ENCODE measurements around the gene INSYN2B. TPM values are rescaled to one million over a fixed set of nuclear protein-coding genes. Genes with fewer than 3 reads are reported as not detected.

The INSYN2B gene
- total RNA-seq (under 1 TPM in 3 of 4 donors, not detected in 1; under 0.01 to 0.27 (median 0.16) TPM), polyA plus RNA-seq (under 1 TPM in 1 of 3 donors, not detected in 2; 0.03 TPM)

DNA sequence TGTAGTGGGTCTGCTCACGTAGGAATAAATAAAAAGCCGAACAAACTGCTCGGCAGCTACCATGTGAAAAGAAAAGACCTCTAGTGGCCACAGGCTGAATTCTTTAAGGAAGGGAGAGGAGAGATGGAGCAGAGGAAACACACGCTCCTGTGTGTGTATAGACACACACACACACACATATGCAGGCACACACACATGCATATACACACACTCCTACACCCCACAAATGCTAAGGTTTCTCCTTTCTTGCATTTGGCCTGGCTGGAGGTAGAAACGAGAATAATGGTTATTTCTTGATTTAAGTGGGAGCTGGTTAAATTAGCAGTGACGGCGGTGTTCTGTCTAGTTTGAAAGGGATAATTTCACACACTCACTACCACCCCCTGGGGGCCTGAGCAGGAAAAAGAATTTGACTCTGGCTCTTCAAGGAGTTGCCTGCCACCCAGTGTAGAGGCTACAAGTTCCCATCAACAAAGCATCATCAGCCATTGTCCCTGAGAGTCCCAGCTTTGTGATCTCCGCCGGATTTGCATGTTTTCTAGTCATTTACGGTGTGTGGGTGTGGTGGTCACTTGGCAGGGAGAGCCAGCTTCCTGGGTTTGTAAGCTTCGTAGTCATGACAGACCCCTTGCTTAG lies at the start of gene INSYN2B:
Gene INSYN2B, minus strand, starts transcription at position 78 of the 636 bp plus-strand sequence. CDS start 96,597 bp downstream, outside the sequence.
- no peak for TF ChIP-seq POLR2AphosphoS5 (IDR thresholded peaks at IDR 0.05)
- peak; percentile 5 to 41 (median 26) for TF ChIP-seq CTCF (IDR thresholded peaks at IDR 0.05)
- no peak for TF ChIP-seq POLR2A (IDR thresholded peaks at IDR 0.05)
- peak within 1 kb of the TSS in 1 of 4 donors; percentile 3 for H3K4me3 ChIP-seq
- peak; percentile 66 for DNase-seq
- WGBS, 2 donors = 12 to 40% methylated on average over 11 of the region's 11 CpGs
- peaks cover 0 to 42% (median 0%) of the 10 kb centered on the region in 3 donors for H3K27me3 ChIP-seq
- no peaks in the 10 kb centered on the region for H3K4me1 ChIP-seq
- no peaks in the 10 kb centered on the region for H3K36me3 ChIP-seq
- intact Hi-C loops (cut with DNase I) = no loop called here
- no peaks in the 10 kb centered on the region for H3K9me3 ChIP-seq
- H3K27ac ChIP-seq = no peak within 1 kb of the TSS

DNA sequence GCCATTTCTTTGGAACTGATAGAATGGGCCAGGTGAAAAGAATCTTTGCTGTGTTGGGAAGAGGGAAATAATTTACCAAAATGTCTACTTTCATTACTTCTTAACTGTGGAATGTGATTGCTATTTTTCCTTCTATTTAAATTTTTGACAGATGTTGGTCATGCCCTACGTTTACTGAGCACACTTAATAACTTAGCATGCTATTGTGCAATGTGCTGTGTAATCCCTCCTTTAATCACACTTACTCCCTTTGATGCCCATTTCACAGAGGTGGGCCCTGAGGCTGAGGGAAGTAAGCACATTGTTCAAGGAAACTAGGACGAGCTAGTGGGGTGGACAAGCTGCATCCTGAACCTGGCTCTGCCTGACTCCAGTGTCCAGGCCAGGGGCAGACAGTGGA lies 47.8 kb upstream of the INSYN2B start:
- Histone ChIP-seq H3K9me3 (no peaks in the 10 kb centered on the region), H3K4me1 (no peaks in the 10 kb centered on the region), H3K4me3 (no peak overlapping the region), H3K27me3 (no peaks in the 10 kb centered on the region), H3K36me3 (no peaks in the 10 kb centered on the region), H3K27ac (no peak overlapping the region)
- TF ChIP-seq EP300 (IDR thresholded peaks at IDR 0.05) (no peak), POLR2A (IDR thresholded peaks at IDR 0.05) (no peak), POLR2AphosphoS5 (IDR thresholded peaks at IDR 0.05) (no peak), CTCF (IDR thresholded peaks at IDR 0.05) (no peak)
- WGBS, 2 donors = 42 to 69% methylated on average over 2 of the region's 2 CpGs
- no peak for DNase-seq
- intact Hi-C loops (cut with DNase I) = no loop called here

DNA sequence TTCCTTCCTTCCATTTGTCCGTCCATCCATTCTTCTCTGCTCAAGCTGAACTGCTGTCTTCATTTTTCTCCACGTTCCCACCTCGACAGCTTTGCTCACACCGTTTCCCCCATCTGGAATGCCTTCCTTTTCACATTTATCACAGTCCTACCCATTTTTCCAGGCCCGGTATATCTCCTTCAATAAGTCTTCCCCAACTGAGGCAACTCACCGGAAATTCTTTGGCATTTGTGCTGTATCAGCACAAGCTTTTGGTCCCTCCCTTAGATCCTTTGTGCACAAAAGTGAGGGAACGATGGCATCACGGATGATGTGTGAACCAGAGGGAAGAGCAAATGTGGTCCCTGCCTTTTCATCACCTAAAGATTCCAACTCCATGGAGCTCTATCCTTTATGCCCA lies 45.6 kb upstream of the INSYN2B start:
- intact Hi-C loops (cut with DNase I) = no loop called here
- TF ChIP-seq POLR2A (IDR thresholded peaks at IDR 0.05) (no peak), POLR2AphosphoS5 (IDR thresholded peaks at IDR 0.05) (no peak), CTCF (IDR thresholded peaks at IDR 0.05) (no peak), EP300 (IDR thresholded peaks at IDR 0.05) (no peak)
- Histone ChIP-seq H3K4me1 (no peaks in the 10 kb centered on the region), H3K36me3 (no peaks in the 10 kb centered on the region), H3K4me3 (no peak overlapping the region), H3K27ac (no peak overlapping the region), H3K27me3 (no peaks in the 10 kb centered on the region), H3K9me3 (no peaks in the 10 kb centered on the region)
- WGBS, 2 donors = 85 to 92% methylated on average over 8 of the region's 8 CpGs
- no peak for DNase-seq

- TF ChIP-seq EP300 (IDR thresholded peaks at IDR 0.05) (no peak), CTCF (IDR thresholded peaks at IDR 0.05) (no peak), POLR2AphosphoS5 (IDR thresholded peaks at IDR 0.05) (no peak), POLR2A (IDR thresholded peaks at IDR 0.05) (no peak)
These were observed 41.2 kb upstream of the INSYN2B start for GRCh38 chr5:170021506-170021905.

DNA sequence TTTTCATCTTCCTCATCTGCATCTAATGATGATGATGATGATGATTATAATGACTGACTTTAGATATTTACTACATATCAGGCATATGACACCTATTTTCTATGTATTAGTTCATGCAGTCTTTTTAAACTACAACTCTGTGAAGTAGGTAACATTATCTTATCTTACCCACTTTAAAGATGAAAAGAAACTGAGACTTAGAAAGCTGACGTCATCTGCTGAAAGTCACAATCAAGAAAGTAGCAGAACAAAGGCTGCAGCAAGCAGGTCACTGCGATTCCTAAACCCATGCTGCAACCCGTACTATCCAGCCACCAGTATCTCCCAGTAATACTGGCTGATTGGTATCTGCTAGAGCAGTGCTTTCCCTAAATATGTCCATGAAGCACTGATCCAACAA lies 40.1 kb upstream of the INSYN2B start:
- no peaks in the 10 kb centered on the region for H3K9me3 ChIP-seq
- no peak overlapping the region for H3K27ac ChIP-seq
- WGBS, 2 donors = 78 to 83% methylated on average over 3 of the region's 3 CpGs
- H3K27me3 ChIP-seq = no peaks in the 10 kb centered on the region
- DNase-seq = no peak
- TF ChIP-seq POLR2A (IDR thresholded peaks at IDR 0.05) = no peak
- no peak for TF ChIP-seq EP300 (IDR thresholded peaks at IDR 0.05)
- no peak for TF ChIP-seq POLR2AphosphoS5 (IDR thresholded peaks at IDR 0.05)
- no peak for TF ChIP-seq CTCF (IDR thresholded peaks at IDR 0.05)
- intact Hi-C loops (cut with DNase I) = no loop called here
- no peak overlapping the region for H3K4me3 ChIP-seq
- H3K4me1 ChIP-seq = no peaks in the 10 kb centered on the region
- H3K36me3 ChIP-seq = no peaks in the 10 kb centered on the region

More at GRCh38 chr5:170021506-170021905, 41.2 kb upstream of the INSYN2B start:
- 76 to 89% methylated on average over 8 of the region's 8 CpGs for WGBS, 2 donors
- Histone ChIP-seq H3K9me3 (no peaks in the 10 kb centered on the region), H3K27me3 (no peaks in the 10 kb centered on the region), H3K4me3 (no peak overlapping the region), H3K36me3 (no peaks in the 10 kb centered on the region), H3K27ac (no peak overlapping the region), H3K4me1 (no peaks in the 10 kb centered on the region)
- DNase-seq = no peak
- intact Hi-C loops (cut with DNase I) = no loop called here
